NCI-H128 (cell line): ENCODE measurements around the gene MRPS27.

Experiments used
- DNase-seq: peaks from one replicate; lab custom pipeline; 2025; ENCODE audit not compliant: unreplicated experiment; lab: John Stamatoyannopoulos, UW

MRPS27 gene

DNA sequence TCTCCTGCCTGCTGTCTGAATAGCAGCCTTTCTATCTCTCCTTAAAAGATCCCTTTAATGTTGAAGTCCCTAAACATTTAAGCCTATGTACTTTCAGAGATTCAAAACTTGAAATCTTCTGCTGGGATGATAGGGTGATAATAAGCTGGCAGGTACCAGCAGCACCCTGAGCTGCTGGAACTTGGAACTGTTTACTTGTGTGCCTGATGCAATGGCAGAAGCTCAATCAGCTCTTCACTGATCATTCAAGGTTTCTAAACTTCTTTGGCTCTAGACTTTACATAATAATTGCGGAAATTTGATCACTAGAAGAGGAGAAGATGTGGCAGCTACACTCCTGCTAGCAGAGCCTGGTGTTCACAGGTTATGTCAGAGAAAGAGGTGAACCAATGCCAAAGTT is 27.6 kb downstream of the MRPS27 start:
- no peak for DNase-seq

DNA sequence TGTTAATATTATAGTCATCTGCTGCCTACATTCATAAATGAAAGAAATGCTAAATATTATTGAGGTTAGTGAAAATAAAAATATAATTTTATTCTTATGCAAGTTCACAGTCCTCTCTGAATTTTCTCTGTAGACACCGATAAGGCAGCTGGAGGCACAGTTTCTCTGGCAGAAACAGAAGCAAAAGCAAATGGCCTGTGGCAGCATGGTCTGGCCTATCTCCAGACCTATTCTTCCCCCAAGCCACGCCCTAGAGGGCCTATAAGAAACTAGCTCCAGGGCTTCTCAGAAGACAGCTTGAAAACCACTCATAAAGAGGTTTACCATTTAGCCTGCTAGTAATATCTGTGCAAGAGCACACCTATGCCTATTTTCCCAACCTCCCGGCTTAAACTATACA is 28.4 kb downstream of the MRPS27 start:
- DNase-seq: no peak

GRCh38 chr5:72290356-72291133 is 29.5 kb downstream of the MRPS27 start:
- DNase-seq: no peak

DNA sequence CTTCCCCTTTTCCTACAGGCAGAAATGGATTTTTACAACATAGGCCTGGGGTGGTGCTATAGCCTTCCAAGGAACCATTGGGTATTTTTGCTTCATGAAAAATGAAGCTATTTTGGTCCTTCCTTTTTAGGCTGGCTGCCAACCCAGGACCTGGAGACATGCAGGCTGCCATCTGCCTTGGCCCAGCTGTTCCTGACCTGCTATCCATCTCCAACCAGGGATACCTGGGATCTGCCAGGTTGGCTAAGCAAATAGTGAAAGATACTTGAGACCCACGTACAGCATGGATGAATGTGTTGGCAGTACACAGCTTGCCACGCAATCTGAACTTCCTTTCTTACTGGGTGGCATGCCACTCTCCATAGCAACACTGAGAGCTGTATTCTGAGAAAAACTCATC is 31.1 kb downstream of the MRPS27 start:
- DNase-seq: no peak

GRCh38 chr5:72286798-72287197 is 33.2 kb downstream of the MRPS27 start:
- DNase-seq: no peak

DNA sequence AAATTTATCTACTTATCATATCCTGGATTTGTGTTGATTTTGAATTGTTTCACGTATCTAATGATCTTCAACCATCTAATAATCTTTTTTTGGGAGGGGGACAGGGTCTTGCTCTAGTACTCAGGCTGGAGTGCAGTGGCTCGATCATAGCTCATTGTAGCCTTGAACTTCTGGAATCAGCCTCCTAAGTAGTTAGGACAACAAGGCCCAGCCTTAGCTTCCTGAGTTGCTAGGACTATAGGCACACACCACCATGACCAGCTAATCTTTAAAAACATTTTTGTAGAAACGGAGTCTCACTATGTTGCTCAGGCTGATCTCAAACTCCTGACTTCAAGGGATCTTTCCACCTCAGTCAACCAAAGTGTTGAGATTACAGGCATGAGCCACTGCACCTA is 34.6 kb downstream of the MRPS27 start:
- DNase-seq: no peak

DNA sequence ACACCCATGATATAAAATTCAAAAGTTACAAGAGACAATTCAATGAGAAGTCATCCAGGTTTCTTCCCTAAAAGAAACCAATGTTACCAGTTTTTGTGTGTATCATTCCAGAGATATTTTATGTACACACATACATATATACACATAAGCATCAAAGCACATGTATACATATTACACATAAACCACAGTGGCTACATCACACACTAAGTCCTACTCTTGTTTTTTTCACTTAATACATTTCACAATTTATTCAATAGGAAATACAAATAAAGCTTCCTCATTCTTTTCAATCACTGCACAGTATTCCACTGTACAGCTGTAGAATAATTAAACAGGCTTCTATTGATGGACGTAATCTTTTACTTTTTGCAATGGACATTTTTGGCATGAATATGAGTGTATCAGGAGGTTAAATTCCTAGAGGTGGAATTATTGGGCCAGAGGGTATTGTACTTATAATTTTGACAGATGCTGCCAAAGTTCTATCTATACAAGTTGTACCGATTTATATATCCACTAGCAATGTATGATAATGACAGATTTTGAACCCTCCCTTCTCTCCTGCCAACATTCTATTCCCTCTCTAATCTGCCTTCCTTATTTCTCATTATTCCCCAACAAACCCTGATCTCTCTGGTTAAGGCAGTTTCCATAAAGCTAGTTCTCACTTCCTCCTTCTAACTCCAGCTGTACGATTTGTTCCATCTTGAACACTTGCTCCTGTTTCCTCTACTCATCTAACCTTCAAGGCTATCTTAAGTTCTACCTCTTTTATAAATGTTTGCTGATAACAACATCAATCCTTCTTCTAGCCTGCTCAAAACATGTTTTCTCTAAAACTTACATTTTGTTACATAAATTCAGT is 35.2 kb downstream of the MRPS27 start:
- DNase-seq: no peak

DNA sequence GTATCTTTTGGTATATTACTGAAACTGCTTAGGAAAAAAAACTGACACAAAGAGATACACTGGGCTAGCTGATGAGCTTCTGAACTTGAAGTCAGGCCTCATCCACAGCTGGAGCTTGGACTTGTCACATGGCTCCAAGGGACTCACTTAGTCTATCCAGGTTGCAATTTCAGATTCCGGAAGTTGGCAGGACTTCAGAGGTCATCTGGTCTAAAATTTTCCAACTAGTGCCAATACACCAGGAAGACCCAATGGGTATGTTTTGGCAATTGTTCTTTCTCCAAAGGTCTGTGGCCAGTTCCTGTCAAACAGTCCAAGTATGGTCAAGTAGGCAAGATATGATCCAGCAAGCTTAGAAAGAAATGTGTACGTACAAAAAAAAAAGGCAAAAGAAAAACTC is 36.7 kb downstream of the MRPS27 start:
- DNase-seq: no peak

DNA sequence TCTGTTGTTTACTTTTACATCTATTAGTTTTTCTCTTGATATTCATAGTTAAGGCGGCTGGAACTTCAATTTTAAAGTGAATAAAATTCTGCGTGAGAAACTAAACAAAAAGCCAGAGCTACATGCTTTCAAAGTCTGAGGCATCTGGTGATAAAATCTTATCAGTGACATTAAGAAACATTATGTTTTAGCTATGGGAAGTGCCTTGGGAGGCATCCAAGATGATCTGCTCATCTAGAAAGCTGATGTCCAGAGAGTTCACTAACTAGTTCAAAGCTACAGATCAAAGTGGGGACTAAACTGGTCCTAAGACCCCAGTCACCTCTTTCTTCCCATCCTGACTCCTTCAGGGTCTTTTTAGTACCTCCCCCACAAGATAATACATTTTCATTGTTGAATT is 37.2 kb downstream of the MRPS27 start:
- no peak for DNase-seq

DNA sequence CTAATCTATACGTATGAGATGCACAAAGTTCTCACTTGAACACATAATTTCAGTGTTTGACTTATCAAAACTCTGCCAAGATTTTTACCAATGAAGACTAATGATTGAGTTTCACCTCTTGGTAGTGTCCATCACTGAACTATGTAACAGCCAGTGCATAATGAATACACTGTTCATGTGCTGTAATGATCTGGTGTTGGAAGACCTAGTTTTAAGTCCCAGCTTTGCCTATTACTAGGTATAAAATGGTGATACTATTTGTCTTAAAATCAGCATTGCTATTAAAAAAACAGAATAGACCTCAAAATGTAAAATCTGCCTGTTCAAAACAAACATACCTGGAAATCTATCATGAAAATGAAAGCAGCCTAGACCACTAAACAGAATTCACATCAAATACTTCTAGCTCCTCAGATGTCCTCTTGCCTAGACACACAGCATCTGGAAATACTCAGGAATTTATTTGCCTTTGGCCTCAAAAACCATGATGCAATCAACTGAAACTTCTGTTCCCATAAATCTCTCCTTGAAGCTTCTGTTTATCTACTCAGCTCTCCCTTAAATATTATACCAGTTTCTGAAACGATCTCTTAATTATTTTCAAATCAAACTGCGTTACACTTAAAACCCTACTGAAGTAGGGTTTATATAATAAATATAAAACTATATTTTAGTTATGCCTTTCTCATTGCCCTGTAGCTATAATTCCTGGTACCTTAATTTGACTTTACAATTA is 38.1 kb downstream of the MRPS27 start:
- DNase-seq: no peak

DNA sequence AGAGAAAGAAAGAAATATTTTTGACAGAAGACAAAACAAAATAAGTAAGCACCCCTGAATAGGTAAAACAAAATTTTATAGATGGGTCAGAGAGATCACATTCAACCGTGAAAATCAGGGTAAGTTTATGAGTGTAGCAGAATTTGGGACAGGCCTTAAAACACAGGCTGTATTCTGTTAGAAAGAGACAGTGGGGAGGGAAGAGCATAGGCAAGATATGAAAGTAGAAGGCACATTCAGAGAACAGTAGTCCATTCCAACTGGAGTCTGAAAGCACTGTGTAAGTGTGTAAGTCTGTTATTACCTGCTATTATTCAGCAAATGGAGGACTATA is 38.6 kb downstream of the MRPS27 start:
- no peak for DNase-seq

- DNase-seq: no peak
These were observed 39.4 kb downstream of the MRPS27 start for GRCh38 chr5:72280581-72281069.

DNA sequence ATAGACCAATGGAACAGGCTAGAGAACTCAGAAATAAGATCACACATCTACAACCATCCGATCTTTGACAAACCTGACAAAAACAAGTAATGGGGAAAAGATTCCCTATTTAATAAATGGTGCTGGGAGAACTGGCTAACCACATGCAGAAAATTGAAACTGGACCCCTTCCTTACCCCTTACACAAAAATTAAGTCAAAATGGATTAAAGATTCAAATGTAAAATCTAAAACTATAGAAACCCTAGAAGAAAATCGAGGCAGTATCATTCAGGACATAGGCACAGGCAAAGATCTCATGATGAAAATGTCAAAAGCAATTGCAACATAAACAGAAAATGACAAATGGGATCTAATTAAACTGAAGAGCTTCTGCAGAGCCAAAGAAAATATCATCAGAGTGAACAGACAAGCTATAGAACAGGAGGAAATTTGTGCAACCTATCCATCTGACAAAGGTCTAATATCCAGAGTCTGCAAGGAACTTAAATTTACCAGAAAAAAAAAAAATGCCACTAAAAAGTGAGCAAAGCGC is 43.8 kb downstream of the MRPS27 start:
- DNase-seq: no peak

GRCh38 chr5:72273547-72273946 is 46.5 kb downstream of the MRPS27 start:
- DNase-seq: no peak

DNA sequence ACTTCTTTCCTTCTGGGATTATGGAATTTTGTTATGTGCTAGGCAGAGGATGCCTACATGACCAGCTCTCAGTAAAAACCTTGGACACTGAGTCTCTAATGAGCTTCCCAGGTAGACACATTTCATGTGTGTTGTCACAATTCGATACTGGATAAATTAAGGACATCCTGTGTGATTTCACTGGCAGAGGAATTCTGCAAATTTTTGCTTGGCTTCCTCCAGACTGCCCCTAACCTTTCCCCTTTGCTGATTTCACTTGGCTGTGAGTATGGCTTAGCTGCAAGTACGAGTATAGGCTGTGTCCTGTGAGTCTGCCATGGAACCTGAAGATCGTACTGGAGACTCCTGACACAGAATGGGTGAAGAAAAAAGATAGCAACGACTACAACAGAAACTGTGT is 47.6 kb downstream of the MRPS27 start:
- DNase-seq: no peak

DNA sequence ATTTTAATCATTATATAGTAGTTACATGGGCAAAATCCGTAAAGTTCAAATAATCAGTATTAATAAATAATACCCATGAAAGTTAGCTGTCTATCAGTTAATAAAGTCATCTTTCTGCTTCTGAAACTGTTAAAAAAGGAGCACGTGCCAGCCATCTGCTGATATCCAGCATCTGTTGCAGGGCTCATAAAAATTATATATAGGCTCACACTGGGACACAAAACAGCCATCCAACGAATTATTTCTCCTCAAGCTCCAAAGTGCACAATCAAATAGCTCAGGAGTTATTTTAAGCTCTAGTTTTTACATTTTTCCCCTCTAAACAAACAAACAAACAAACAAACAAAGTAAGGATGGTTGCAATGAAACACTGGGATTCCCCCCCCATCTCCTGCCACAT is 48.3 kb downstream of the MRPS27 start:
- DNase-seq: no peak

DNA sequence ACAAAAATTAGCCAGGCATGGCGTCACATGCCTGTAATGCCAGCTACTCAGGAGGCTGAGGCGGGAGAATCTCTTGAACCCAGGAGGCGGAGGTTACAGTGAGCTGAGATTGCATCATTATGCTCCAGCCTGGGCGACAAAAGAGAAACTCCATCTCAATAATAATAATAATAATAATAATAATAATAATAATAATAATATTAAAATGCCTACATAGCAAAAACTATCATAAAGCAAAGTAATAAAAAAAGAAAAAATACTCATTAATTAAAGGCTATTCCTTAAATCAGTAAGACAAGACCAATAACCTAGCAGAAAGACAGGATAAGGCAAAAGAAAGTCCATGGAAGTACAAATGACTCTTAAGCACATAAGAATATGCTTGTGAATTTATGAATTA is 50.0 kb downstream of the MRPS27 start:
- DNase-seq: no peak

DNA sequence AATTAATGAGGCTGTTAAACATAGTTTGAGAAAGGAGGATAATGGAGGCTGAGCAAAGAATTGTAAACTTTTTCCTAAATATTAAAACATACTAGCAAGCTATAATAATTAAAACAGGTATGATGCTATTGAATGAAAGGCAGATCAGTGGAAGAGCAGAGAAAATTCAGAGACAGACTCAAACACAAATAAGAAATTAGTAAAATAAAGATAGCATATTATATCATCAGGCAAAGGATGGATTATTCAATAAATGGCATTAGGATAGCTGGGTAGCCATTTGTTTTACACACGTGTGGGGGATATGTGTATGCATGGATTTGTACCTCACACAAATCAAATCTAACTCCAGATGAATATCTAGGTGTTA is 50.6 kb downstream of the MRPS27 start:
- DNase-seq: no peak

- DNase-seq: no peak
These were observed 51.2 kb downstream of the MRPS27 start for GRCh38 chr5:72268753-72269410.

GRCh38 chr5:72268260-72268659 is 51.8 kb downstream of the MRPS27 start:
- no peak for DNase-seq

GRCh38 chr5:72267685-72268084 is 52.4 kb downstream of the MRPS27 start:
- DNase-seq: no peak
